ENCODE results near the gene KCNG2.
"Not testable (repeated sequence)": the region's sequence is repeated elsewhere in the genome, so short reads cannot be mapped to it uniquely, and the experiment has no call there.

Gene KCNG2

DNA sequence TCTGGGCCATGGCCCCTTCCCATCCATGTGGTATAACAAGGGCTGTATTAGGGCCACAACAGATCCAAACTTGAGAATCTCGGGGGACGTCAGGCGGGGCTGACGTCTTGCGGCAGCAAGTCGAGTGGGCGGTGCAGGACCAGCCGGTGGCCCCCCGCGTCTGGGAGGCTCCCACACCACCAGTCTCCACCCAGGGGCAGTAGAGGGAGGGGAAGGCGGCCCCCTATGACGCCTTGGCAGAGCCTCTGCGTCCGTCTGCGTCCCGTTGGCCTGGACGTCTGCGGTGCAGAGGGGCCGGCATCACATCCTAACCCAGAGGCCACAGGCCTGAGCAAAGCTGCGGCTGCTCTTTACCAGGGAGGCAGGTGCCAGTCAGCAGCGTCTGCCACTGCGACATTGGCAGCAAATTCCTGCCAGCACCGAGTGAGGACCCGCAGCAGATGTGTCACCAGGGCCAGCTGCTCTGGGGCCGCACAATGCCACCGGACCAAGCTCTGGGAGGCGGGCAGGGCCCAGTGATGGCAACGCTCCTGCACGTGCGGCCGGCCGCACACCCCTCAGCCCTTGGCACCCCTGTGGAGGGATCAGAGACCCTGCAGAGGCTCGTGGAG, 73.8 kb downstream of the KCNG2 start:
- no peaks in the 10 kb centered on the region for H3K36me3 ChIP-seq (ENCODE audit: control insufficient read depth in 1 of 2, insufficient read depth in 2 of 2, low read length in 2 of 2)
- H3K4me3 ChIP-seq (ENCODE audit: low read depth in 1 of 2, low read length in 2 of 2) = no peak overlapping the region
- no peaks in the 10 kb centered on the region for H3K27me3 ChIP-seq (ENCODE audit: low read depth, low read length)
- H3K9me3 ChIP-seq (ENCODE audit: control insufficient read depth in 1 of 2, low read length in 2 of 2) = no peaks in the 10 kb centered on the region
- H3K4me1 ChIP-seq (ENCODE audit: control insufficient read depth in 1 of 2, insufficient read depth in 2 of 2, low read length in 2 of 2) = no peaks in the 10 kb centered on the region
- no peak overlapping the region for H3K27ac ChIP-seq (ENCODE audit: low read length)

GRCh38 chr18:79872527-79873444, 75.0 kb downstream of the KCNG2 start:
- no peaks in the 10 kb centered on the region for H3K27me3 ChIP-seq (ENCODE audit: low read depth, low read length)
- no peaks in the 10 kb centered on the region for H3K36me3 ChIP-seq (ENCODE audit: control insufficient read depth in 1 of 2, insufficient read depth in 2 of 2, low read length in 2 of 2)
- H3K4me3 ChIP-seq (ENCODE audit: low read depth in 1 of 2, low read length in 2 of 2) = no peak overlapping the region
- no peaks in the 10 kb centered on the region for H3K9me3 ChIP-seq (ENCODE audit: control insufficient read depth in 1 of 2, low read length in 2 of 2)
- no peak overlapping the region for H3K27ac ChIP-seq (ENCODE audit: low read length)
- no peaks in the 10 kb centered on the region for H3K4me1 ChIP-seq (ENCODE audit: control insufficient read depth in 1 of 2, insufficient read depth in 2 of 2, low read length in 2 of 2)

DNA sequence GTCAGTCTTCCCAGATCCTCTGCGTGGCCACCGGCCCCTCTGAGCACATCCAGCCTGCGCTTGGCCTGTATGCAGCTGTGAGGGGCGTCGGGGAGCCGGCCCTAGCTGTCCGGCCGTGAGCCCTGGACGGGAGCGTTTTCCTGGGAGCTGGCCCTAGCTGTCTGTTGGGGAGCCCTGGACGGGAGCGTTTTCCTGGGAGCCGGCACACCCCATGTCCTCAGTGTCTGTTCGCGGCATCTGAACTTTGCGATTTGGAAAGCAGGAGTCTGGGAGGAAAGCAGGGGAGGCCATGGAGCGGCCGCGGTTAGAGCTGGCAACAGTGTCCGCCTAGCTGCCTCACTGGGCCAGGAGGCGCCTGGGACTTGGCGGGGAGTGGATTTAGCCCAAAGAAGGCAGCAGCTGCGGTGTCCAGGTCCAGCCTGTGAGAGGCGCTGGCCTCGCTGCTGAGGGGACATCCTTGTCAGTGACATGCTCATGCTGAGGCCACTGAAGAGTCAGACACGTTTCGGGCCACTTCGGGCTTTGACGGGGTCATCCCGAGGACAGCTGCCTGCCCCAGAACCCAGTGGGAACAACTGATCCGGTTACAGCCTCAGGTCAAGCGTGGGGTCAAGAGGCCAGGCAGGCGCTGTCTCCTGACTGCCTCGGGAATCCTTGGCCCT, 75.8 kb downstream of the KCNG2 start:
- no peaks in the 10 kb centered on the region for H3K36me3 ChIP-seq (ENCODE audit: control insufficient read depth in 1 of 2, insufficient read depth in 2 of 2, low read length in 2 of 2)
- no peak overlapping the region for H3K27ac ChIP-seq (ENCODE audit: low read length)
- H3K27me3 ChIP-seq (ENCODE audit: low read depth, low read length) = no peaks in the 10 kb centered on the region
- no peak overlapping the region for H3K4me3 ChIP-seq (ENCODE audit: low read depth in 1 of 2, low read length in 2 of 2)
- no peaks in the 10 kb centered on the region for H3K4me1 ChIP-seq (ENCODE audit: control insufficient read depth in 1 of 2, insufficient read depth in 2 of 2, low read length in 2 of 2)
- no peaks in the 10 kb centered on the region for H3K9me3 ChIP-seq (ENCODE audit: control insufficient read depth in 1 of 2, low read length in 2 of 2)

GRCh38 chr18:79874553-79875530, 77.1 kb downstream of the KCNG2 start:
- Histone ChIP-seq H3K9me3 (ENCODE audit: control insufficient read depth in 1 of 2, low read length in 2 of 2) (no peaks in the 10 kb centered on the region), H3K36me3 (ENCODE audit: control insufficient read depth in 1 of 2, insufficient read depth in 2 of 2, low read length in 2 of 2) (no peaks in the 10 kb centered on the region), H3K27me3 (ENCODE audit: low read depth, low read length) (no peaks in the 10 kb centered on the region), H3K27ac (ENCODE audit: low read length) (no peak overlapping the region), H3K4me1 (ENCODE audit: control insufficient read depth in 1 of 2, insufficient read depth in 2 of 2, low read length in 2 of 2) (no peaks in the 10 kb centered on the region), H3K4me3 (ENCODE audit: low read depth in 1 of 2, low read length in 2 of 2) (no peak overlapping the region)

- Histone ChIP-seq H3K36me3 (ENCODE audit: control insufficient read depth in 1 of 2, insufficient read depth in 2 of 2, low read length in 2 of 2) (no peaks in the 10 kb centered on the region), H3K4me3 (ENCODE audit: low read depth in 1 of 2, low read length in 2 of 2) (no peak overlapping the region), H3K27me3 (ENCODE audit: low read depth, low read length) (no peaks in the 10 kb centered on the region), H3K27ac (ENCODE audit: low read length) (no peak overlapping the region), H3K9me3 (ENCODE audit: control insufficient read depth in 1 of 2, low read length in 2 of 2) (no peaks in the 10 kb centered on the region), H3K4me1 (ENCODE audit: control insufficient read depth in 1 of 2, insufficient read depth in 2 of 2, low read length in 2 of 2) (no peaks in the 10 kb centered on the region)
Measured at GRCh38 chr18:79875531-79875919, 77.8 kb downstream of the KCNG2 start.

GRCh38 chr18:79875931-79876461, 78.3 kb downstream of the KCNG2 start:
- H3K4me3 ChIP-seq (ENCODE audit: low read depth in 1 of 2, low read length in 2 of 2) = no peak overlapping the region
- H3K27me3 ChIP-seq (ENCODE audit: low read depth, low read length) = no peaks in the 10 kb centered on the region

GRCh38 chr18:79876497-79876896, 78.8 kb downstream of the KCNG2 start:
- no peaks in the 10 kb centered on the region for H3K36me3 ChIP-seq (ENCODE audit: control insufficient read depth in 1 of 2, insufficient read depth in 2 of 2, low read length in 2 of 2)
- no peak overlapping the region for H3K27ac ChIP-seq (ENCODE audit: low read length)
- no peaks in the 10 kb centered on the region for H3K27me3 ChIP-seq (ENCODE audit: low read depth, low read length)
- no peaks in the 10 kb centered on the region for H3K4me1 ChIP-seq (ENCODE audit: control insufficient read depth in 1 of 2, insufficient read depth in 2 of 2, low read length in 2 of 2)
- no peak overlapping the region for H3K4me3 ChIP-seq (ENCODE audit: low read depth in 1 of 2, low read length in 2 of 2)
- H3K9me3 ChIP-seq (ENCODE audit: control insufficient read depth in 1 of 2, low read length in 2 of 2) = no peaks in the 10 kb centered on the region

More at GRCh38 chr18:79875931-79876461, 78.3 kb downstream of the KCNG2 start:
- H3K4me1 ChIP-seq (ENCODE audit: control insufficient read depth in 1 of 2, insufficient read depth in 2 of 2, low read length in 2 of 2) = no peaks in the 10 kb centered on the region
- no peaks in the 10 kb centered on the region for H3K9me3 ChIP-seq (ENCODE audit: control insufficient read depth in 1 of 2, low read length in 2 of 2)
- no peaks in the 10 kb centered on the region for H3K36me3 ChIP-seq (ENCODE audit: control insufficient read depth in 1 of 2, insufficient read depth in 2 of 2, low read length in 2 of 2)
- H3K27ac ChIP-seq (ENCODE audit: low read length) = no peak overlapping the region

GRCh38 chr18:79877163-79878091, 79.7 kb downstream of the KCNG2 start:
- no peak overlapping the region for H3K4me3 ChIP-seq (ENCODE audit: low read depth in 1 of 2, low read length in 2 of 2)
- H3K27me3 ChIP-seq (ENCODE audit: low read depth, low read length) = no peaks in the 10 kb centered on the region
- H3K27ac ChIP-seq (ENCODE audit: low read length) = no peak overlapping the region
- no peaks in the 10 kb centered on the region for H3K36me3 ChIP-seq (ENCODE audit: control insufficient read depth in 1 of 2, insufficient read depth in 2 of 2, low read length in 2 of 2)
- H3K4me1 ChIP-seq (ENCODE audit: control insufficient read depth in 1 of 2, insufficient read depth in 2 of 2, low read length in 2 of 2) = no peaks in the 10 kb centered on the region
- H3K9me3 ChIP-seq (ENCODE audit: control insufficient read depth in 1 of 2, low read length in 2 of 2) = no peaks in the 10 kb centered on the region

- H3K4me3 ChIP-seq (ENCODE audit: low read depth in 1 of 2, low read length in 2 of 2); H3K36me3 ChIP-seq (ENCODE audit: control insufficient read depth in 1 of 2, insufficient read depth in 2 of 2, low read length in 2 of 2); H3K27ac ChIP-seq (ENCODE audit: low read length); H3K4me1 ChIP-seq (ENCODE audit: control insufficient read depth in 1 of 2, insufficient read depth in 2 of 2, low read length in 2 of 2); H3K27me3 ChIP-seq (ENCODE audit: low read depth, low read length); H3K9me3 ChIP-seq (ENCODE audit: control insufficient read depth in 1 of 2, low read length in 2 of 2): not testable (repeated sequence)
Measured at GRCh38 chr18:79878246-79878645, 80.5 kb downstream of the KCNG2 start.

Data from muscle layer of duodenum (tissue), 2 donors.